H1 (cell line): ENCODE data around the gene TIA1. TPM values are rescaled to one million over a fixed set of nuclear protein-coding genes. Genes with fewer than 3 reads are reported as not detected.

Source experiments
- CTCF ChIA-PET: fragments of 300-600 bp; sonication (Branson Sonifier 250); formaldehyde crosslinking; loops from one replicate; lab custom pipeline; 2021; ENCODE audit not compliant: partially characterized antibody; lab: Charles Lee
- POLR2A ChIA-PET: fragments of 300-600 bp; sonication (Branson Sonifier 250); formaldehyde crosslinking; loops from one replicate; lab custom pipeline; 2021; ENCODE audit warnings: inconsistent platforms; ENCODE audit not compliant: partially characterized antibody; lab: Charles Lee
- DNase-seq, 2 experiments: peaks; one replicate each; pipeline versions ENCODE4 v3.0.0 to v3.0.0-alpha.2; 2010 to 2022; ENCODE audit warnings: low spot score in 2 of 2, low read depth in 1 of 2, mixed read lengths in 1 of 2
- FAIRE-seq: peaks from 2 replicates; lab custom pipeline; 2011; peaks lifted over from hg19 to GRCh38; lab: Jason Lieb, UNC
- H2AFZ ChIP-seq: 2 replicates; pipeline ENCODE4 v1.8.1; 2012; ENCODE audit warnings: low read length, inconsistent platforms
- H2AK5ac ChIP-seq: 2 replicates; pipeline ENCODE4 v1.6.1; 2013; ENCODE audit warnings: low read depth, low read length
- H2BK120ac ChIP-seq: replicated peaks from 2 replicates; pipeline ENCODE3; 2013; ENCODE audit warnings: low read depth, low read length, inconsistent platforms
- H2BK12ac ChIP-seq: 2 replicates; pipeline ENCODE4 v1.6.1; 2013; ENCODE audit warnings: low read depth, low read length
- H2BK15ac ChIP-seq: 2 replicates; pipeline ENCODE4 v1.6.1; 2013; ENCODE audit warnings: low read length
- H2BK20ac ChIP-seq: 2 replicates; pipeline ENCODE4 v1.6.1; 2013; ENCODE audit warnings: low read length
- H2BK5ac ChIP-seq: 2 replicates; pipeline ENCODE4 v1.6.1; 2013; ENCODE audit warnings: low read depth, low read length
- H3K14ac ChIP-seq: 2 replicates; pipeline ENCODE4 v1.6.1; 2013; ENCODE audit warnings: inconsistent platforms; ENCODE audit not compliant: insufficient read length
- H3K18ac ChIP-seq: 2 replicates; pipeline ENCODE4 v1.6.1; 2013; ENCODE audit warnings: low read length; ENCODE audit errors: extremely low read depth
- H3K23ac ChIP-seq: 2 replicates; pipeline ENCODE4 v1.6.1; 2013; ENCODE audit warnings: inconsistent platforms; ENCODE audit not compliant: insufficient read length
- H3K23me2 ChIP-seq: 2 replicates; pipeline ENCODE4 v1.6.1; 2013; ENCODE audit warnings: low read depth, low read length
- H3K27ac ChIP-seq: 2 replicates; pipeline ENCODE4 v1.6.1; 2011; ENCODE audit warnings: low read depth, low read length, inconsistent platforms
- H3K27me3 ChIP-seq, 4 experiments: replicated peaks in 1 of 4; 1 replicate in 1 of 4; 2 replicates in 3 of 4; pipeline versions ENCODE4 v1.6.1 to v1.8.1; 2011 to 2013; ENCODE audit warnings: low read length in 3 of 4, mild to moderate bottlenecking in 3 of 4, inconsistent platforms in 2 of 4, mixed read lengths in 2 of 4, moderate library complexity in 1 of 4; ENCODE audit not compliant: control insufficient read depth in 3 of 4, insufficient read depth in 3 of 4; ENCODE audit errors: extremely low read depth in 1 of 4
- H3K36me3 ChIP-seq, 4 experiments: 2 replicates each; pipeline versions ENCODE4 v1.6.1 to v1.8.1; 2011 to 2013; ENCODE audit warnings: mild to moderate bottlenecking in 4 of 4, low read length in 3 of 4, moderate library complexity in 2 of 4, control low read depth in 1 of 4, inconsistent platforms in 1 of 4; ENCODE audit not compliant: insufficient read depth in 4 of 4, control insufficient read depth in 2 of 4
- H3K4ac ChIP-seq: replicated peaks from 2 replicates; pipeline ENCODE3; 2013; ENCODE audit warnings: low read length, low read depth, mixed read lengths, inconsistent platforms; ENCODE audit not compliant: insufficient read length
- H3K4me1 ChIP-seq, 4 experiments: replicated peaks in 1 of 4; 1 replicate in 1 of 4; 2 replicates in 3 of 4; pipeline versions ENCODE4 v1.6.1 to v1.8.1; 2011 to 2013; ENCODE audit warnings: low read length in 3 of 4, inconsistent platforms in 2 of 4, mixed read lengths in 1 of 4; ENCODE audit not compliant: insufficient read depth in 4 of 4, control insufficient read depth in 3 of 4
- H3K4me2 ChIP-seq, 2 experiments: 2 replicates each; pipeline versions ENCODE4 v1.6.1 to v1.8.1; 2011 to 2013; ENCODE audit warnings: low read depth in 2 of 2, low read length in 2 of 2, control low read depth in 1 of 2, inconsistent platforms in 1 of 2, mild to moderate bottlenecking in 1 of 2; ENCODE audit not compliant: insufficient read depth in 1 of 2
- H3K4me3 ChIP-seq, 4 experiments: fragments of 200-600, 300-600 bp in 1 of 4; sonication (generic), shearing (Covaris generic), sonication (Bioruptor Twin) in 1 of 4; 2 replicates each; pipeline versions ENCODE4 v1.5.1 to v1.8.1; 2011 to 2016; ENCODE audit warnings: low read length in 4 of 4, low read depth in 3 of 4, control low read depth in 2 of 4, inconsistent platforms in 2 of 4, mild to moderate bottlenecking in 2 of 4, mixed read lengths in 1 of 4, moderate library complexity in 1 of 4; ENCODE audit not compliant: insufficient read depth in 2 of 4; ENCODE audit errors: extremely low read depth in 1 of 4
- H3K56ac ChIP-seq: replicated peaks from 2 replicates; pipeline ENCODE3; 2013; ENCODE audit warnings: low read depth, mild to moderate bottlenecking, mixed read lengths, low read length, inconsistent platforms; ENCODE audit not compliant: insufficient read length
- H3K79me1 ChIP-seq: 2 replicates; pipeline ENCODE4 v1.6.1; 2013; ENCODE audit warnings: low read depth, low read length, control low read depth
- H3K79me2 ChIP-seq, 2 experiments: 2 replicates each; pipeline versions ENCODE4 v1.6.1 to v1.8.1; 2012 to 2013; ENCODE audit warnings: low read length in 2 of 2, mild to moderate bottlenecking in 2 of 2, inconsistent platforms in 1 of 2; ENCODE audit not compliant: insufficient read depth in 2 of 2, control insufficient read depth in 1 of 2
- H3K9ac ChIP-seq, 4 experiments: replicated peaks in 1 of 4; 1 replicate in 1 of 4; 2 replicates in 3 of 4; pipeline versions ENCODE4 v1.6.1 to v1.8.1; 2011 to 2013; ENCODE audit warnings: low read depth in 3 of 4, low read length in 3 of 4, control low read depth in 2 of 4, mild to moderate bottlenecking in 2 of 4, moderate library complexity in 2 of 4, inconsistent platforms in 1 of 4; ENCODE audit errors: extremely low read depth in 1 of 4
- H3K9me3 ChIP-seq, 2 experiments: 2 replicates each; pipeline versions ENCODE4 v1.6.1 to v1.8.1; 2012 to 2013; ENCODE audit warnings: mild to moderate bottlenecking in 2 of 2, moderate library complexity in 2 of 2, control low read depth in 1 of 2, inconsistent platforms in 1 of 2, low read depth in 1 of 2, low read length in 1 of 2, mixed read lengths in 1 of 2; ENCODE audit not compliant: insufficient read depth in 2 of 2
- H4K20me1 ChIP-seq, 2 experiments: replicated peaks in 1 of 2; 2 replicates each; pipeline versions ENCODE3 to v1.8.1; 2011 to 2013; ENCODE audit warnings: inconsistent platforms in 2 of 2, low read length in 2 of 2, mild to moderate bottlenecking in 1 of 2; ENCODE audit not compliant: insufficient read depth in 2 of 2, control insufficient read depth in 1 of 2
- H4K5ac ChIP-seq: 2 replicates; pipeline ENCODE4 v1.6.1; 2013; ENCODE audit warnings: low read length, low read depth, mixed read lengths, inconsistent platforms; ENCODE audit not compliant: insufficient read length
- H4K8ac ChIP-seq: 2 replicates; pipeline ENCODE4 v1.8.0; 2013; ENCODE audit warnings: mild to moderate bottlenecking, moderate library complexity, low read length, inconsistent platforms; ENCODE audit not compliant: insufficient read depth; ENCODE audit errors: extremely low read depth
- H4K91ac ChIP-seq: replicated peaks from 2 replicates; pipeline ENCODE3; 2013; ENCODE audit warnings: low read length, mixed read lengths, inconsistent platforms; ENCODE audit not compliant: insufficient read length
- BACH1 ChIP-seq: IDR thresholded peaks from 2 replicates; pipeline ENCODE4 v1.6.1; 2012; ENCODE audit warnings: low read length, improper control_type of control experiment
- BCL11A ChIP-seq, 2 experiments: IDR thresholded peaks; one replicate each; pipeline ENCODE4 v1.6.1; 2011; ENCODE audit warnings: low read depth in 2 of 2, low read length in 2 of 2, mild to moderate bottlenecking in 2 of 2
- CHD2 ChIP-seq: IDR thresholded peaks from 2 replicates; pipeline ENCODE4 v1.6.1; 2012; ENCODE audit warnings: low read length, improper control_type of control experiment
- CREB1 ChIP-seq: IDR thresholded peaks from 2 replicates; pipeline ENCODE4 v1.6.1; 2012; ENCODE audit warnings: inconsistent platforms
- JUND ChIP-seq: IDR thresholded peaks from 2 replicates; pipeline ENCODE4 v1.6.1; 2011; ENCODE audit warnings: mild to moderate bottlenecking, improper control_type of control experiment, low read length
- KDM5A ChIP-seq: fragments of 200-600 bp; IDR thresholded peaks from 2 replicates; pipeline ENCODE4 v1.7.1; 2012; ENCODE audit warnings: mild to moderate bottlenecking, low read length, inconsistent platforms, mixed read lengths
- PHF8 ChIP-seq: fragments of 200-600 bp; sonication (generic); conservative IDR thresholded peaks from 2 replicates; pipeline ENCODE4 v1.7.1; 2012; ENCODE audit warnings: low read depth, mild to moderate bottlenecking, inconsistent platforms, low read length, moderate library complexity
- SIN3A ChIP-seq, 2 experiments: IDR thresholded peaks in 1 of 2; conservative IDR thresholded peaks in 1 of 2; 2 replicates each; pipeline ENCODE4 v1.6.1; 2011 to 2012; ENCODE audit warnings: low read length in 2 of 2, improper control_type of control experiment in 1 of 2, low read depth in 1 of 2, mild to moderate bottlenecking in 1 of 2
- SIRT6 ChIP-seq: IDR thresholded peaks from one replicate; pipeline ENCODE4 v1.7.1; 2012; ENCODE audit warnings: low read length, inconsistent platforms
- SP4 ChIP-seq: IDR thresholded peaks from 2 replicates; pipeline ENCODE4 v1.6.1; 2012; ENCODE audit warnings: low read length, inconsistent platforms
- SRF ChIP-seq: IDR thresholded peaks from 2 replicates; pipeline ENCODE4 v1.6.1; 2011; ENCODE audit warnings: mild to moderate bottlenecking, low read depth, low read length, moderate library complexity
- TCF12 ChIP-seq: IDR thresholded peaks from 2 replicates; pipeline ENCODE4 v1.6.1; 2011; ENCODE audit warnings: low read depth, mild to moderate bottlenecking, low read length
- ZNF274 ChIP-seq: IDR thresholded peaks from 2 replicates; pipeline ENCODE4 v1.7.0; 2012; ENCODE audit warnings: low read length, borderline replicate concordance; ENCODE audit errors: extremely low read depth
- WGBS, 2 experiments: shearing (Covaris generic) in 1 of 2; methylation state at CpG; one replicate each; pipeline versions ENCODE4 v1.1.6 to v1.1.7; 2013 to 2015; ENCODE audit warnings: low lambda C conversion rate in 2 of 2, mixed read lengths in 2 of 2, inconsistent platforms in 1 of 2, low coverage in 1 of 2, missing lambda C conversion rate in 1 of 2; ENCODE audit not compliant: insufficient replicate concordance in 2 of 2, insufficient coverage in 1 of 2, insufficient read length in 1 of 2; ENCODE audit errors: extremely low coverage in 1 of 2, missing lambda C conversion rate in 1 of 2; 5-methylcytosine and 5-hydroxymethylcytosine counted together
- polyA plus RNA-seq, 7 experiments: library from polyadenylated mRNA; depleted of rRNA in 3 of 7; stranded (reverse) in 5 of 7; unstranded in 2 of 7; fragments of >200 nt in 5 of 7; fragments of 200-250 nt in 2 of 7; gene quantifications; 1 replicate in 5 of 7; 2 replicates in 1 of 7; 4 replicates in 1 of 7; pipeline versions ENCODE4 v1.2.1 to v1.2.3, GENCODE V29; 2011 to 2013; ENCODE audit warnings: missing spikeins in 2 of 7, mixed read lengths in 2 of 7
- total RNA-seq: library from RNA; stranded (reverse); fragmentation: NEBNext Ultra II Directional; extraction: Animal tissue kit (Norgen Biotek cat#: 25700); gene quantifications from 2 replicates; pipeline ENCODE4 v1.2.1, GENCODE V29; 2021

TIA1 gene
- total and polyA plus RNA-seq, 2 of the 8 experiments (the other 6 are each of a cell fraction or from before 2014, with no cell fraction given), result 58.6 to 181 TPM

DNA sequence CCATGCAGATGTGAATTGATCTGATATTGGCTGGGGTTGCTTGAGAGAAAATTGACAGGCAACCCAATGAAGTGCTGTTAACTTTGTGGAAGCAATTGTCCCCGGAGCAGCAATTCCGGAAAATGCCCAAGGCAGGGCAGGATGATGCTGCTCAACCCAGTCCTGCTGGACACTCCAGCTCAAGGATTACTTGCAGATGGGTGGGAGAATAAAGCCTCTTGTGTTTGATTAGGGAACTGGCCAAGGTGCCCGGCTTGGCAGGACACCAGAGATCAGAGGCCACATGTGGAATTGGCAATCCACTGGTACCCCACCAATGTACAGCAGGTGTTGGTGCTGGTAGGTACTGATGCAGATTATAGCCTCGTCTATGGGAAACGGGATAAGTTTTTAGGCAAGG, 45.3 kb downstream of the TIA1 start:
- Histone ChIP-seq H3K4ac (no peak overlapping the region), H2BK20ac (no peak overlapping the region), H2BK5ac (no peak overlapping the region), H3K27me3 (no peaks in the 10 kb centered on the region), H3K23me2 (no peaks in the 10 kb centered on the region), H3K9ac (no peak overlapping the region), H3K18ac (no peak overlapping the region), H2BK12ac (no peak overlapping the region), H3K79me1 (no peaks in the 10 kb centered on the region), H2BK120ac (no peak overlapping the region), H3K23ac (no peak overlapping the region), H2AK5ac (no peak overlapping the region), H3K9me3 (no peaks in the 10 kb centered on the region), H3K4me2 (no peak overlapping the region), H4K91ac (no peak overlapping the region), H4K20me1 (peaks cover 0 to 1% of the 10 kb centered on the region in 2 experiments), H2BK15ac (no peak overlapping the region), H2AFZ (no peak overlapping the region), H3K4me1 (no peaks in the 10 kb centered on the region; a peak in 1 of 7 replicates), H3K79me2 (no peaks in the 10 kb centered on the region), H3K14ac (no peak overlapping the region), H4K8ac (no peak overlapping the region), H3K4me3 (no peak overlapping the region), H3K56ac (no peak overlapping the region), H4K5ac (no peak overlapping the region), H3K27ac (no peak overlapping the region), H3K36me3 (no peaks in the 10 kb centered on the region)
- WGBS, 2 experiments, result 88% methylated on average over 5 of the region's 5 CpGs; no CpG with 5 or more reads in 1 of the 2 experiments
- DNase-seq (no peak), FAIRE-seq (no peak)
- TF ChIP-seq CHD2 (no peak), SP4 (no peak), KDM5A (no peak), CREB1 (no peak), PHF8 (no peak), BACH1 (no peak), BCL11A (IDR thresholded peaks at IDR 0.05; ENCODE audit: low read depth in 2 of 2, low read length in 2 of 2) (no peak), TCF12 (no peak), SIRT6 (no peak), JUND (no peak), ZNF274 (no peak), SRF (no peak), SIN3A (conservative IDR thresholded peaks at IDR 0.05 in 1 of 2, IDR thresholded peaks at IDR 0.05 in 1 of 2; ENCODE audit: low read depth in 1 of 2, low read length in 2 of 2) (no peak)
- POLR2A ChIA-PET, result interaction anchor here (0.8 to 1.8 kb wide), 10 partner anchors 9 to 117 kb away, joined by 3 to 6 read pairs (median 4); partner anchors contain the start of gene FAM136A
- CTCF ChIA-PET, result interaction anchor here (1.5 kb wide), 1 partner anchor 12 kb away, joined by 3 read pairs; the partner anchor contains the start of gene C2orf42
